SK-N-SH (cell line): ENCODE measurements around the gene DOK3. TPM values are rescaled to one million over a fixed set of nuclear protein-coding genes. Genes with fewer than 3 reads are reported as not detected.
A peak's percentile ranks its signal among the peaks of the same experiment; 100 is the strongest.

Source experiments
- CTCF ChIA-PET: fragments of 300-600, 350-600 bp; formaldehyde crosslinking; extraction: SDS; loops from one replicate; lab custom pipeline; 2021; lab: Yijun Ruan, JAX
- POLR2A ChIA-PET: fragments of 350-600 bp; sonication (Branson Sonifier 250); formaldehyde crosslinking; extraction: SDS; loops from one replicate; lab custom pipeline; 2020; ENCODE audit warnings: antibody characterized with exemption, inconsistent platforms; lab: Yijun Ruan, JAX
- DNase-seq: peaks from one replicate; pipeline ENCODE4 v3.0.0; 2012
- H2AFZ ChIP-seq: fragments of 200-600 bp; sonication (generic); 2 replicates; pipeline ENCODE4 v1.8.1; 2016; ENCODE audit warnings: antibody characterized with exemption, mild to moderate bottlenecking, low read depth
- H3F3A ChIP-seq: fragments of 200-600 bp; sonication (generic); replicated peaks from 2 replicates; pipeline ENCODE3; 2016; ENCODE audit warnings: antibody characterized with exemption, mild to moderate bottlenecking; ENCODE audit not compliant: insufficient read depth
- H3K27ac ChIP-seq, 2 experiments: fragments of 200-500 bp in 1 of 2; fragments of 200-600 bp in 1 of 2; sonication (Bioruptor generic) in 1 of 2; sonication (generic), shearing (Covaris generic) in 1 of 2; 2 replicates each; pipeline versions ENCODE4 v1.5.1 to v1.6.1; 2014 to 2016; ENCODE audit warnings: low read depth in 2 of 2, inconsistent platforms in 1 of 2, low read length in 1 of 2, mild to moderate bottlenecking in 1 of 2, mixed read lengths in 1 of 2
- H3K27me3 ChIP-seq: fragments of 200-600 bp; sonication (generic), shearing (Covaris generic); 2 replicates; pipeline ENCODE4 v1.6.1; 2016; ENCODE audit warnings: mixed run types; ENCODE audit not compliant: insufficient read depth
- H3K36me3 ChIP-seq, 2 experiments: fragments of 200-500 bp in 1 of 2; fragments of 200-600 bp in 1 of 2; sonication (Bioruptor generic) in 1 of 2; sonication (generic) in 1 of 2; replicated peaks in 1 of 2; 2 replicates each; pipeline versions ENCODE3 to v1.5.1; 2014 to 2016; ENCODE audit warnings: low read length in 1 of 2, mild to moderate bottlenecking in 1 of 2; ENCODE audit not compliant: insufficient read depth in 2 of 2, control insufficient read depth in 1 of 2
- H3K4me1 ChIP-seq, 2 experiments: fragments of 200-500 bp in 1 of 2; fragments of 200-600 bp in 1 of 2; sonication (Bioruptor generic) in 1 of 2; sonication (generic), shearing (Covaris generic) in 1 of 2; 2 replicates each; pipeline versions ENCODE4 v1.5.1 to v1.6.1; 2014 to 2016; ENCODE audit warnings: low read depth in 1 of 2, low read length in 1 of 2, mixed run types in 1 of 2; ENCODE audit not compliant: insufficient read depth in 2 of 2, control insufficient read depth in 1 of 2
- H3K4me2 ChIP-seq: fragments of 200-600 bp; sonication (generic), shearing (Covaris generic); 2 replicates; pipeline ENCODE4 v1.6.1; 2017; ENCODE audit warnings: mixed run types
- H3K4me3 ChIP-seq, 2 experiments: fragments of 200-500 bp in 1 of 2; fragments of 200-600 bp in 1 of 2; sonication (Bioruptor generic) in 1 of 2; sonication (generic), shearing (Covaris generic) in 1 of 2; 2 replicates each; pipeline versions ENCODE4 v1.5.1 to v1.8.1; 2014 to 2016; ENCODE audit warnings: low read depth in 2 of 2, inconsistent platforms in 1 of 2, low read length in 1 of 2, mild to moderate bottlenecking in 1 of 2, mixed read lengths in 1 of 2, moderate library complexity in 1 of 2
- H3K79me2 ChIP-seq: fragments of 200-600 bp; sonication (generic); 2 replicates; pipeline ENCODE4 v1.8.1; 2017; ENCODE audit warnings: mild to moderate bottlenecking; ENCODE audit not compliant: insufficient read depth
- H3K9ac ChIP-seq: fragments of 200-600 bp; sonication (generic); 2 replicates; pipeline ENCODE4 v1.6.1; 2017; ENCODE audit warnings: mixed run types
- H3K9me2 ChIP-seq: fragments of 200-600 bp; sonication (generic); 2 replicates; pipeline ENCODE4 v1.6.1; 2017; ENCODE audit warnings: mixed run types
- H3K9me3 ChIP-seq: fragments of 200-600 bp; sonication (generic); 2 replicates; pipeline ENCODE4 v1.6.1; 2017; ENCODE audit warnings: mixed run types, mild to moderate bottlenecking, moderate library complexity
- H4K20me1 ChIP-seq: fragments of 200-600 bp; sonication (generic); 2 replicates; pipeline ENCODE4 v1.6.1; 2017; ENCODE audit warnings: mild to moderate bottlenecking, mixed run types; ENCODE audit not compliant: insufficient read depth
- CTCF ChIP-seq: fragments of 200-600 bp; sonication (generic); IDR thresholded peaks from 2 replicates; pipeline ENCODE4 v1.6.1; 2017; ENCODE audit warnings: antibody characterized with exemption, mild to moderate bottlenecking, moderate library complexity
- FOSL2 ChIP-seq: IDR thresholded peaks from 2 replicates; pipeline ENCODE4 v1.4.0; 2012; ENCODE audit warnings: low read depth, mild to moderate bottlenecking, moderate library complexity, borderline replicate concordance
- FOXJ3 ChIP-seq: sonication (generic); formaldehyde crosslinking; IDR thresholded peaks from 2 replicates; pipeline ENCODE4 v1.5.1; 2020; ENCODE audit warnings: mild to moderate bottlenecking, missing genetic modification reagents
- FOXM1 ChIP-seq: IDR thresholded peaks from 2 replicates; pipeline ENCODE4 v1.4.0; 2012; ENCODE audit warnings: low read depth, mild to moderate bottlenecking
- GABPA ChIP-seq: IDR thresholded peaks from 2 replicates; pipeline ENCODE4 v1.4.0; 2012; ENCODE audit warnings: low read depth, mild to moderate bottlenecking
- GATA2 ChIP-seq: sonication (generic); formaldehyde crosslinking; IDR thresholded peaks from 2 replicates; pipeline ENCODE4 v1.5.0; 2020; ENCODE audit warnings: mild to moderate bottlenecking, missing genetic modification reagents
- JUND ChIP-seq: IDR thresholded peaks from 2 replicates; pipeline ENCODE4 v1.4.0; 2012
- MAX ChIP-seq: IDR thresholded peaks from 2 replicates; pipeline ENCODE4 v1.4.0; 2012; ENCODE audit warnings: low read depth
- MXI1 ChIP-seq: IDR thresholded peaks from 2 replicates; pipeline ENCODE4 v1.6.1; 2012; ENCODE audit warnings: mild to moderate bottlenecking, low read depth, low read length, improper control_type of control experiment
- NFIC ChIP-seq: IDR thresholded peaks from 2 replicates; pipeline ENCODE4 v1.4.0; 2012; ENCODE audit warnings: borderline replicate concordance
- NRF1 ChIP-seq: IDR thresholded peaks from 2 replicates; pipeline ENCODE4 v1.6.1; 2012; ENCODE audit warnings: low read depth, mild to moderate bottlenecking, low read length
- POLR2AphosphoS5 ChIP-seq: IDR thresholded peaks from 2 replicates; pipeline ENCODE4 v1.6.1; 2012; ENCODE audit warnings: low read depth, low read length
- RAD21 ChIP-seq: IDR thresholded peaks from 2 replicates; pipeline ENCODE4 v1.6.1; 2012; ENCODE audit warnings: mild to moderate bottlenecking, low read length
- RCOR1 ChIP-seq: fragments of 150-350 bp; IDR thresholded peaks from 2 replicates; pipeline ENCODE4 v1.6.1; 2017; ENCODE audit warnings: antibody characterized with exemption, low read length
- REST ChIP-seq: IDR thresholded peaks from 2 replicates; pipeline ENCODE4 v1.6.1; 2012; ENCODE audit warnings: mild to moderate bottlenecking, low read depth, low read length, moderate library complexity
- RFX5 ChIP-seq: IDR thresholded peaks from 2 replicates; pipeline ENCODE4 v1.6.1; 2012; ENCODE audit warnings: mild to moderate bottlenecking, improper control_type of control experiment, low read length
- SIN3A ChIP-seq: IDR thresholded peaks from 2 replicates; pipeline ENCODE4 v1.6.1; 2012; ENCODE audit warnings: low read depth, mild to moderate bottlenecking, low read length, moderate library complexity, borderline replicate concordance
- TCF12 ChIP-seq: IDR thresholded peaks from 2 replicates; pipeline ENCODE4 v1.4.0; 2012
- WGBS: methylation state at CpG from one replicate; pipeline ENCODE4 v1.1.6; 2017; ENCODE audit warnings: low lambda C conversion rate; 5-methylcytosine and 5-hydroxymethylcytosine counted together
- polyA plus RNA-seq, 3 experiments: library from polyadenylated mRNA; depleted of rRNA; stranded (reverse); fragments of >200 nt; gene quantifications; 2 replicates each; pipeline ENCODE4 v1.2.3, GENCODE V29; 2012

The DOK3 gene
- polyA plus RNA-seq, 1 of the 3 experiments (the other 2 are of a cell fraction), result 2.2 TPM

- H3K36me3 ChIP-seq, result peaks cover 39 to 49% of the 10 kb centered on the region in 2 experiments
- peaks cover 80% of the 10 kb centered on the region for H4K20me1 ChIP-seq
Observed at GRCh38 chr5:177492841-177493240, 16.8 kb downstream of the DOK3 start.

More at GRCh38 chr5:177492841-177493240, 16.8 kb downstream of the DOK3 start:
- H3K9me2 ChIP-seq, result no peaks in the 10 kb centered on the region
- peak overlapping the region; percentile 94; the same call in 1 of the 2 replicates for H3K4me2 ChIP-seq
- CTCF ChIA-PET, result interaction anchor here (0.9 to 15.9 kb wide), 7 partner anchors 8 to 105 kb away, joined by 3 to 228 read pairs (median 13); partner anchors contain the start of genes DBN1 and PRR7
- H3K9me3 ChIP-seq, result no peaks in the 10 kb centered on the region
- TF ChIP-seq RAD21, result no peak
- TF ChIP-seq FOXM1, result no peak
- TF ChIP-seq RFX5, result no peak
- no peak for TF ChIP-seq MXI1
- no peak for TF ChIP-seq GATA2 (CRISPR knock-in tag)
- no peak for TF ChIP-seq GABPA
- no peak for TF ChIP-seq SIN3A
- no peak for TF ChIP-seq FOSL2
- TF ChIP-seq TCF12, result no peak
- no peak for TF ChIP-seq RCOR1
- TF ChIP-seq NFIC, result no peak
- TF ChIP-seq FOXJ3 (CRISPR knock-in tag), result no peak
- no peak for TF ChIP-seq MAX
- no peak for TF ChIP-seq REST
- no peak for TF ChIP-seq CTCF
- TF ChIP-seq JUND, result no peak
- TF ChIP-seq POLR2AphosphoS5, result no peak
- TF ChIP-seq NRF1, result no peak
- H3K27me3 ChIP-seq, result no peaks in the 10 kb centered on the region
- DNase-seq, result no peak
- POLR2A ChIA-PET, result interaction anchor here (5.9 to 6.7 kb wide), 2 partner anchors 15 to 22 kb away, joined by 39 to 43 read pairs; no protein-coding TSS in a partner anchor
- no peak overlapping the region for H3K4me3 ChIP-seq
- peak overlapping the region; percentile 80 to 94; a peak in 3 of 4 replicates for H3K27ac ChIP-seq
- peaks cover 33 to 41% of the 10 kb centered on the region in 2 experiments; a peak in 3 of 4 replicates for H3K4me1 ChIP-seq
- 70% methylated on average over 5 of the region's 7 CpGs for WGBS
- H3K79me2 ChIP-seq, result peaks cover 71% of the 10 kb centered on the region
- no peak overlapping the region for H3K9ac ChIP-seq
- H2AFZ ChIP-seq, result no peak overlapping the region
- peaks cover 27% of the 10 kb centered on the region for H3F3A ChIP-seq
